HEK293T (cell line): ENCODE measurements around the gene MRPS31.
"Not testable (repeated sequence)": the region's sequence is repeated elsewhere in the genome, so short reads cannot be mapped to it uniquely, and the experiment has no call there.

Experiments used
- CTCF ChIA-PET: fragments of 350-600 bp; formaldehyde crosslinking; extraction: SDS; loops from one replicate; lab custom pipeline; 2021; ENCODE audit warnings: antibody characterized with exemption, inconsistent platforms; lab: Yijun Ruan, JAX
- POLR2A ChIA-PET: fragments of 350-600 bp; formaldehyde crosslinking; extraction: SDS; loops from one replicate; lab custom pipeline; 2020; ENCODE audit warnings: antibody characterized with exemption, inconsistent platforms; lab: Yijun Ruan, JAX
- DNase-seq: peaks from one replicate; pipeline ENCODE4 v3.0.0; 2012; ENCODE audit warnings: mixed read lengths; ENCODE audit errors: extremely low spot score
- ARNT ChIP-seq: fragments of 450-650 bp; IDR thresholded peaks from 2 replicates; pipeline ENCODE4 v1.6.1; 2017; ENCODE audit warnings: mild to moderate bottlenecking
- BHLHE40 ChIP-seq: fragments of 450-650 bp; IDR thresholded peaks from 2 replicates; pipeline ENCODE4 v1.6.1; 2016; ENCODE audit warnings: mild to moderate bottlenecking, moderate library complexity, borderline replicate concordance
- CTBP1 ChIP-seq: fragments of 450-650 bp; IDR thresholded peaks from 2 replicates; pipeline ENCODE4 v1.6.1; 2016; ENCODE audit warnings: borderline replicate concordance
- ELF4 ChIP-seq: fragments of 450-650 bp; IDR thresholded peaks from 2 replicates; pipeline ENCODE4 v1.6.1; 2017; ENCODE audit warnings: antibody characterized with exemption
- FOXA1 ChIP-seq: fragments of 450-650 bp; IDR thresholded peaks from 2 replicates; pipeline ENCODE4 v1.6.1; 2016; ENCODE audit warnings: mild to moderate bottlenecking
- FOXK2 ChIP-seq: fragments of 450-650 bp; IDR thresholded peaks from 2 replicates; pipeline ENCODE4 v1.6.1; 2016; ENCODE audit warnings: mild to moderate bottlenecking
- FOXM1 ChIP-seq: fragments of 450-650 bp; IDR thresholded peaks from 2 replicates; pipeline ENCODE4 v1.6.1; 2017; ENCODE audit warnings: mild to moderate bottlenecking, borderline replicate concordance
- HDGF ChIP-seq: fragments of 450-650 bp; IDR thresholded peaks from 2 replicates; pipeline ENCODE4 v1.6.1; 2017; ENCODE audit warnings: antibody characterized with exemption, borderline replicate concordance
- L3MBTL2 ChIP-seq: fragments of 450-650 bp; conservative IDR thresholded peaks from 2 replicates; pipeline ENCODE4 v1.6.1; 2016; ENCODE audit warnings: mild to moderate bottlenecking
- LEF1 ChIP-seq: fragments of 450-650 bp; IDR thresholded peaks from 2 replicates; pipeline ENCODE4 v1.6.1; 2017; ENCODE audit warnings: mild to moderate bottlenecking, borderline replicate concordance
- NFRKB ChIP-seq: fragments of 450-650 bp; IDR thresholded peaks from 2 replicates; pipeline ENCODE4 v1.6.1; 2016; ENCODE audit warnings: mild to moderate bottlenecking, moderate library complexity
- SP1 ChIP-seq: fragments of 450-650 bp; IDR thresholded peaks from 2 replicates; pipeline ENCODE4 v1.6.1; 2017
- SUZ12 ChIP-seq: fragments of 450-650 bp; IDR thresholded peaks from 2 replicates; pipeline ENCODE4 v1.6.1; 2016; ENCODE audit warnings: mild to moderate bottlenecking
- TARDBP ChIP-seq: fragments of 450-650 bp; IDR thresholded peaks from 2 replicates; pipeline ENCODE4 v1.6.1; 2016
- ZNF384 ChIP-seq: fragments of 450-650 bp; IDR thresholded peaks from 2 replicates; pipeline ENCODE4 v1.6.1; 2016
- TF ChIP-seq, protein P1 (sequence below): fragments of 450-650 bp; IDR thresholded peaks from 2 replicates; pipeline ENCODE4 v1.6.1; 2016

MRPS31 gene

GRCh38 chr13:40786568-40786996 lies 15.6 kb upstream of the MRPS31 start:
- no peak for DNase-seq
- CTCF ChIA-PET: interaction anchor here (1.2 to 1.3 kb wide), 2 partner anchors 9 to 268 kb away, joined by 4 to 9 read pairs; no protein-coding TSS in a partner anchor

DNA sequence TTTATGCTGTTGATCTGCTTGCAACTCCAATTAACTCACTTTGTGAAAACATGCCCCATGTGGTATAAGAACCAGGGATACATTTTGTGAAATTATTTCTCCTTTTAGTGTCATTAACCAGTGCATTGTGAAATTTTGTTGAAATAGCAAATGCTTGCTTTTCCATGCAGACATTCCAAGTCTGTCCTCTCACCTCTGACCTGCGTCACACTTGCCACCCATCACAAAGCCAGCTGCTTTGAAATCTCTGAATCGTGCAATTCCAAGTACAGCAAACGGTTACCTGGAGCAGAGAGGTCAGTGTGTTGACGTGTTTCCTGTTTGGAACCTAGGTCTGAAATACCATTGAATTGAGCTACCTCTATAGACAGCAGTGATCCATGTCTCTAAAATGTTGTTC lies 13.6 kb upstream of the MRPS31 start:
- ChIA-PET POLR2A (no interaction called here), CTCF (no interaction called here)
- no peak for TF ChIP-seq ARNT
- TF ChIP-seq, protein P1, sequence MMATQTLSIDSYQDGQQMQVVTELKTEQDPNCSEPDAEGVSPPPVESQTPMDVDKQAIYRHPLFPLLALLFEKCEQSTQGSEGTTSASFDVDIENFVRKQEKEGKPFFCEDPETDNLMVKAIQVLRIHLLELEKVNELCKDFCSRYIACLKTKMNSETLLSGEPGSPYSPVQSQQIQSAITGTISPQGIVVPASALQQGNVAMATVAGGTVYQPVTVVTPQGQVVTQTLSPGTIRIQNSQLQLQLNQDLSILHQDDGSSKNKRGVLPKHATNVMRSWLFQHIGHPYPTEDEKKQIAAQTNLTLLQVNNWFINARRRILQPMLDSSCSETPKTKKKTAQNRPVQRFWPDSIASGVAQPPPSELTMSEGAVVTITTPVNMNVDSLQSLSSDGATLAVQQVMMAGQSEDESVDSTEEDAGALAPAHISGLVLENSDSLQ: no peak
- TF ChIP-seq NFRKB: no peak
- TF ChIP-seq SP1: no peak
- no peak for TF ChIP-seq ELF4
- no peak for TF ChIP-seq TARDBP
- TF ChIP-seq HDGF: no peak
- no peak for DNase-seq

More at GRCh38 chr13:40786568-40786996, 15.6 kb upstream of the MRPS31 start:
- TF ChIP-seq FOXK2: no peak
- no peak for TF ChIP-seq CTBP1
- TF ChIP-seq HDGF: no peak
- TF ChIP-seq ARNT: no peak
- TF ChIP-seq SP1: no peak
- no peak for TF ChIP-seq L3MBTL2
- POLR2A ChIA-PET: no interaction called here

DNA sequence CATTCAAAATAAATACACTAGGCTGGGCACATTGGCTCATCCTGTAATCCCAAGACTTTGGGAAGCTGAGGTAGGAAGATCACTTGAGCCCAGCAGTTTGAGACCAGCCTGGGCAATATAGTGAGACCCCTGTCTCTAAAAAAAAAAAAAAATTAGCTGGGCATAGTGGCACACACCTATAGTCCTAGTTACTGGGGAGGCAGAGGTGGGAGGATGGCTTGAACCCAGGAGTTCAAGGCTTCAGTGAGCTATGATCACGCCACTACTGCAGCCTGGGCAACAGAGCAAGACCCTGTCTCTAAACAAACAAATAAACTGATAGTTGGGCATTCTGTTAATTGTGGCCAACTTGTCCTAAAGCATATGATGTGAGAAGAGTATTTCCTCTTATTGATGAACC lies 12.0 kb upstream of the MRPS31 start:
- POLR2A ChIA-PET, DNase-seq, CTCF ChIA-PET: not testable (repeated sequence)

- POLR2A ChIA-PET: no interaction called here
- TF ChIP-seq FOXK2 (no peak), ARNT (no peak), FOXA1 (no peak), ELF4 (no peak), BHLHE40 (no peak), FOXM1 (no peak), TARDBP (no peak), LEF1 (no peak), NFRKB (no peak), CTBP1 (no peak), SUZ12 (no peak), ZNF384 (no peak), HDGF (no peak)
- TF ChIP-seq, protein P1: no peak
- CTCF ChIA-PET: no interaction called here
- DNase-seq: no peak
These were observed 10.7 kb upstream of the MRPS31 start for GRCh38 chr13:40781717-40782116.

DNA sequence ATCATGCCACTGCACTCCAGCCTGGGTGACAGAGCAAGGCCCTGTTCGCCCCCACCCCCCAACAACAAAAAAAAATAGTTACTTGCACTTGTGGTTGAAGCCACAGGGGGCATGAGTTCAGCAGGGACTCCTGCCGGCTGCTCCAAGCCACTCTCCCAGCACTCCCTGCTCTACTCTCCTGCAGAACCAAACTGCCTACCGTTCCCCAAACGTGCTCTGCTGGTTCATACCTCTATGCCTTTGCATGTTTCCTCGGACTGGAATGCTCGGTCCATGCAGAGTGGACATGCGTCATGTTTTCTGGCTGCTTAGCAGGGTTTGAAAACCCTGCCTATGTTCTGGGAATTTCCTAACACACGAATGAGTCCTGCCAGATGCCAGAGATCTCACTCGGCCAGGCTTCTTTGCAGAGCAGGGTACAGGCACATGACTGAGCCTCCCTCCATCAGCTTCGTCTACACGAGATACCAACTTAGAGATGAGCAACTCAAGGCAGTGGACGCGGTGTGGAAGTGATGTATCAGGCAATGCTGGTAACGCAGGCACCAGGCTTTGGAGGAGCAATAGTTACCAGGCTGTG lies 9.9 kb upstream of the MRPS31 start:
- TF ChIP-seq, protein P1: no peak
- TF ChIP-seq ZNF384: peak; percentile 42; the same call in 1 of the 2 replicates
- POLR2A ChIA-PET: no interaction called here
- CTCF ChIA-PET: no interaction called here
- DNase-seq: peak; percentile 41

GRCh38 chr13:40779796-40780285 lies 8.9 kb upstream of the MRPS31 start:
- TF ChIP-seq ELF4: no peak
- no peak for TF ChIP-seq SP1
- TF ChIP-seq L3MBTL2: no peak
- no peak for TF ChIP-seq CTBP1
- TF ChIP-seq BHLHE40: no peak
- no peak for TF ChIP-seq LEF1
- TF ChIP-seq TARDBP: no peak
- no peak for TF ChIP-seq HDGF
- no peak for TF ChIP-seq FOXA1
- TF ChIP-seq NFRKB: no peak
- no peak for TF ChIP-seq FOXK2
- TF ChIP-seq, protein P1: no peak
- no peak for TF ChIP-seq SUZ12
- no peak for DNase-seq
- ChIA-PET CTCF (no interaction called here), POLR2A (interaction anchor here (1.2 kb wide), 1 partner anchor 9 kb away, joined by 4 read pairs; the partner anchor contains the start of gene SLC25A15)
